Activated T-cell treated with anti-CD3 and anti-CD28 coated beads, Interleukin-2, amount 50 U/mL, for 24 hours (primary cell): ENCODE results near the gene TAF8.
A peak's percentile ranks its signal among the peaks of the same experiment; 100 is the strongest.

Source experiments
- DNase-seq: peaks from one replicate; pipeline ENCODE4 v3.0.0-alpha.2; 2020
- H3K27ac Mint-ChIP-seq: 2 replicates; pipeline ENCODE4 v1.8.0; 2020; ENCODE audit warnings: mild to moderate bottlenecking, mixed read lengths
- H3K27me3 Mint-ChIP-seq: 2 replicates; pipeline ENCODE4 v1.8.0; 2020; ENCODE audit warnings: mixed read lengths
- H3K36me3 Mint-ChIP-seq: 2 replicates; pipeline ENCODE4 v1.8.0; 2020; ENCODE audit warnings: low read depth, mixed read lengths
- H3K4me1 Mint-ChIP-seq: 2 replicates; pipeline ENCODE4 v1.8.0; 2020; ENCODE audit warnings: low read depth, mixed read lengths
- H3K4me3 Mint-ChIP-seq: 2 replicates; pipeline ENCODE4 v1.8.0; 2020; ENCODE audit warnings: mild to moderate bottlenecking, moderate library complexity, mixed read lengths
- H3K9me3 Mint-ChIP-seq: 2 replicates; pipeline ENCODE4 v1.8.0; 2020; ENCODE audit warnings: mixed read lengths

The TAF8 gene

DNA sequence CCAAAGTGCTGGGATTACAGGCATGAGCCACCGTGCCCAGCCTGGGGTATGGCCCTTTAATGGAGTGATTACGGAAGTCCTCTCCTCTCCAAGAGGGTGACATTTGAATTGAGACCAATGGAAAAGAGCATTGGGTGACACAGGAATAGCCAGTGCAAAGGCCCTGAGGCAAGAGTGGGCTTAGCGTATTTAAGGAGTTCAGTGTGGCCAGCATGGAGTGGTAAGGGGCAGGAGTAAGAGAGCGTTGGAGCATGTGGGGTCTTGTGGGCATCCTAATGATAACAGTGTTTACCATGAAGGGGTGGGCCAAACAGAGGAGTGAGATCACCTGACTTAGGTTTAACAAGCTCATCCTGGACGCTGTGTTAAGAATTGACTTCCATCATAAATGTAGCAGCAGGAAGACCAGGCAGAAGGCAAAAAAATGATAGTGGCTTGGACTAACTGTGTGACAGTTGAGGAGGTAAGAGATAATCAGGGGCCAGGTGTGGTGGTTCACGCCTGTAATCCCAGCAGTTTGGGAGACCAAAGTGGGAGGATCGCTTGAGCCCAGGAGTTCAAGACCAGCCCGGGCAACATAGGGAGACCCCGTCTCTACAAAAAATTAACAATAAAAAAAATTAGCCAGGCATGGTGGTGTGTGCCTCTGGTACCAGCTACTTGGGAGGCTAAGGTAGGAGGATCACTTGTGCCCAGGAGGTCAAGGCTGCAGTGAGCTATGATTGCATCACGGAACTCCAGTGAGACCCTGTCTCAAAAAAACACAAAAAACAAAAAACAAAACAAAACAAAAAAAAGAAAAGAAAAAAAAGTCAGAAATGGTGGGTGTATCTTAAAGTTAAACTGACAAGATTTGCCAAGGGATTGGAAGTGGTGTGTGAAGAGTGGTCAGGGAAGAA, 40.7 kb downstream of the TAF8 start:
- peaks cover 7% of the 10 kb centered on the region for H3K36me3 Mint-ChIP-seq
- no peak for DNase-seq
- no peaks in the 10 kb centered on the region for H3K27me3 Mint-ChIP-seq
- no peak overlapping the region for H3K27ac Mint-ChIP-seq
- no peak overlapping the region for H3K4me3 Mint-ChIP-seq
- no peaks in the 10 kb centered on the region for H3K9me3 Mint-ChIP-seq
- H3K4me1 Mint-ChIP-seq, result no peaks in the 10 kb centered on the region

DNA sequence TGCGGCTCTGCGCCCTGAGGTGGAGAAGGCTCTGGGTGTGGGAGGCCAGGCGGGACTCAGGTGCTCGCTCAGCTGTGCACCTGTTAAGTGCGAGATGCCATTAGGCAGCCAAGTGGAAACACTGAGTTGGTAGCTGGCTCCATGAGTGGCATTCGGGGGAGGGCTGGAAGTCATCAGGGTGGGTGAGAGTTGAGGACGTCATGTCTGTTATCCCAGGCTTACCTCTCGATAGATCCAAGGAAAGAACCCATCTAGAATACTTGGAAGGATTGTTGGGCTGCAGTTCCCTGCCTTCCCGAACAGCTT, 41.3 kb downstream of the TAF8 start:
- Mint-ChIP-seq H3K4me3 (no peak overlapping the region), H3K9me3 (no peaks in the 10 kb centered on the region)

DNA sequence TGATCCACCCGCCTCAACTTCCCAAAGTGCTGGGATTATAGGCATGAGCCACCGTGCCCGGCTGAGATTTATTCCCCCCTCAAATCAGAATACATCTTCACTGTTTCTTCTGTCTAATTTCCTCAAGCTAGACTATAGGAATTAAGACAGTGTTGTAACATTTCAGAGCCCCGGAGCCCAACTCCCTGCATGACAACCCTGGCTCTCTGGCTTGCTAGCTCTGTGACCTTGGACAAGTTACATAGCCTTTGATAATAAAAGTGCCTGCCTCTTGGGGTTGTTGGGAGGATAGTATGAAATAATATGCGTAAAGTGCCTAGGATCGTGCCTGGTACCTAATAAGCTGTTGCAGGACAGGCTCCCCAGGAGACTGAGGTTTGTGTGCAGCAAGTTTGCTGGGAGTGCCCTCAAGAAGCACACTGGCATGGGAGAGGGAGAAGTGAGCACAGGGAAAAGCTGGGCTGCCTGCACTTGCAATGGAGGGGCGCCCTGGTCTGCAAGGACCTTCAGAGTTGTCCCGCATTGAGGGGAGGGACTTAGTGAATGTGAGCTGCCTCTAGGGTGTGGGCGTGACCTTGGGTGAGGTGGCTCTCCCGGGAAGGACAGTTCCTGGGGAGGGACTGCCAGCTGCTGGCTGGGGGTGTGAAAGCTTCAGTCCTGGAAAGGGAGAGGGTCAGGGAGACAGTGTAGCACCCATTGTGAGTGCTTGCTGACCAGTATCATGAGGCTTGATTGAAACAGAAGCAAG, 43.4 kb downstream of the TAF8 start:
- peaks cover 17% of the 10 kb centered on the region for H3K4me1 Mint-ChIP-seq
- H3K4me3 Mint-ChIP-seq, result no peak overlapping the region
- no peaks in the 10 kb centered on the region for H3K36me3 Mint-ChIP-seq
- no peaks in the 10 kb centered on the region for H3K9me3 Mint-ChIP-seq
- H3K27ac Mint-ChIP-seq, result no peak overlapping the region
- DNase-seq, result no peak
- no peaks in the 10 kb centered on the region for H3K27me3 Mint-ChIP-seq

More for the DNA sequence above, 41.3 kb downstream of the TAF8 start:
- peaks cover under 1% of the 10 kb centered on the region for H3K36me3 Mint-ChIP-seq
- no peak for DNase-seq
- H3K27ac Mint-ChIP-seq, result no peak overlapping the region
- H3K4me1 Mint-ChIP-seq, result no peaks in the 10 kb centered on the region
- no peaks in the 10 kb centered on the region for H3K27me3 Mint-ChIP-seq

DNA sequence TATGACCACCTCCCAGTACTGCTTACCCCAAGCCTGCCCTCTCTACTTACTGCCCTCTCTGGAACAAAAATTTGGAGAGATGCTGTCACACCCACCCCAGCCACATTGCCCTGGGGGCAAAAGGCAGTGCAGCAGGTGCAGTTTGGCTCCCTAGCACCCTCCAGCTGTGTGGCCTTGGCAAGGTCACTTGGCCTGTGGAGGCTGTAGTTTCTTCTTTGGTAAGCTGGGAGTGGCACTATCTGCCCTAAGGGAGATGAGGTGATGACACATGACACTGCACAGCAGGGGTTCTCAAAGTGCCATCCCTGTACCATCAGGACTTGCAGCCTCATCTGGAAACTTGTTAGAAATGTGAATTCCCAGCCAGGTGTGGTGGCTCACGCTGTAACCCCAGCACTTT, 44.8 kb downstream of the TAF8 start:
- peaks cover 30% of the 10 kb centered on the region for H3K4me1 Mint-ChIP-seq

DNA sequence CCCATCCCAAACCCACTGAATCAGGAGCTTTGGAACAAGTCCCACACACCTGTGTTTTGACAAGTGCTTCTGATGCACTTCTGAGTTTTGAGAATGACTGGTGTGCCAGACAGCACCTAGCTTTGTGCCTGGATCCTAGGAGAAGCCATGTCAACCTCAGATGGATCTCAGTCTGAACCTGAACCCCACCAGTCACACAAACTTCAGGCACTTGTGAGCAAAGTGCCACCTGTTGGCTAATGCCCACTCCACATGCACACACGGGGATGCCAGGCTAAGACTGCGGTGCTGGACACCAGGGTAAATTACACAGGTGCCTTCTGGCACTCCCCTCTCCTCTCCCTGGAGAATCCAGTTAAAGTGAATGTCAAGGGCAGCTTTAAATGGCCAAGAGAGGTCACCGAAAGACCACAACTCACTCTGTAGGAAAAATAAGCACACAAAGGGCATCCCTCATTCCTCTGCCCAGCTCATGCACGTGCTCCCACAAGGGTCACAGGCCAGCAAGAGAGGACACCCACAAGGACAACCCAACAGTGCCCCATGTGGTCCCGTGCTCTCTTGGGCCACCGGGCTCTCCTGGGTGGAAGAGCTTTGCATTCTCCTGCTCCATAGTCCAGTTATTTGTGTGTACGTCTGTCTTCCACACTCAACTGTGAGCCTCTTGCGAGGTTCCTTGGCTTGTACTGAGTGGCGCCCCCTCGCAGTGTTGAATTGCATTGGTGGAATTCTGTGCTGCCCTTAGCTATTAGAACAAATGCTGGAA, 45.6 kb downstream of the TAF8 start:
- Mint-ChIP-seq H3K27ac (no peak overlapping the region), H3K9me3 (no peaks in the 10 kb centered on the region), H3K4me1 (peaks cover 37% of the 10 kb centered on the region), H3K36me3 (no peaks in the 10 kb centered on the region), H3K27me3 (no peaks in the 10 kb centered on the region), H3K4me3 (no peak overlapping the region)
- DNase-seq, result no peak

More for the DNA sequence above, 44.8 kb downstream of the TAF8 start:
- H3K9me3 Mint-ChIP-seq, result no peaks in the 10 kb centered on the region
- no peak overlapping the region for H3K27ac Mint-ChIP-seq
- no peaks in the 10 kb centered on the region for H3K36me3 Mint-ChIP-seq
- no peak for DNase-seq
- H3K27me3 Mint-ChIP-seq, result no peaks in the 10 kb centered on the region
- no peak overlapping the region for H3K4me3 Mint-ChIP-seq

DNA sequence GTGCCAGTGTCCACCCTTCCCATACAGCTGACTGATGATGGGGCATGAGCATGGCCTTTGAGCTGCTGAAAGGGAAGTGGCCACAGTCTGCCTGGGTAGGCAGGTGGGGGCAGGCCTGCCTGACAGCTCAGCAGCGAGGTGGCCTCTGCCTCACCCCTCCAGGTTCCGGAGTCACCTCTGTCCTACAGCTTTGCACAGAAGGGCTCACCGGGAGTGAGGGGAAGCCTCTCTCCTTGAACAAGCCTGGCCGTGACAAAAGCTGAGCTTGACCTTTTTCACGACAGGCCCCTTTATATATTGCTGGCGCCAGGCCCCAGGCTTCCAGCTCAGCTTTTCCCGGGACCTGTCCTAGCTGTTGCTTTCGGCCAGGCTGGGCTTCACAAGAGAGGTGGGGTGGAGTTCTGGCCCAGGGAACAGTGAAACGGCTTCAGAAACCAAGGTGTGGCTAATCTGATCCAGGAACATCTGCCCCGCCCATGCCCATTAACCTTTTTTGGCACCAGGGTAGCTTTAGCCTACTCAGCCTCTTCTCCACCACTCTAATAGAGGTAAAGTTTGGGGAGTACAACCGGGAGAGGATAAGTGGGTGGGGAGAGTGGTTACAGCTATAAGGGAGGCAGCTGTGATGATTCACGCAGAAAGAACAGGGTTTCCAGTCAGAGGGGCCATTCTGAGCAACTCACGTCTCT, 49.2 kb downstream of the TAF8 start:
- Mint-ChIP-seq H3K27ac (peak overlapping the region; percentile 98), H3K4me3 (peak overlapping the region; percentile 60), H3K27me3 (no peaks in the 10 kb centered on the region), H3K9me3 (no peaks in the 10 kb centered on the region), H3K4me1 (peaks cover 57% of the 10 kb centered on the region), H3K36me3 (no peaks in the 10 kb centered on the region)
- DNase-seq, result peak; percentile 40

DNA sequence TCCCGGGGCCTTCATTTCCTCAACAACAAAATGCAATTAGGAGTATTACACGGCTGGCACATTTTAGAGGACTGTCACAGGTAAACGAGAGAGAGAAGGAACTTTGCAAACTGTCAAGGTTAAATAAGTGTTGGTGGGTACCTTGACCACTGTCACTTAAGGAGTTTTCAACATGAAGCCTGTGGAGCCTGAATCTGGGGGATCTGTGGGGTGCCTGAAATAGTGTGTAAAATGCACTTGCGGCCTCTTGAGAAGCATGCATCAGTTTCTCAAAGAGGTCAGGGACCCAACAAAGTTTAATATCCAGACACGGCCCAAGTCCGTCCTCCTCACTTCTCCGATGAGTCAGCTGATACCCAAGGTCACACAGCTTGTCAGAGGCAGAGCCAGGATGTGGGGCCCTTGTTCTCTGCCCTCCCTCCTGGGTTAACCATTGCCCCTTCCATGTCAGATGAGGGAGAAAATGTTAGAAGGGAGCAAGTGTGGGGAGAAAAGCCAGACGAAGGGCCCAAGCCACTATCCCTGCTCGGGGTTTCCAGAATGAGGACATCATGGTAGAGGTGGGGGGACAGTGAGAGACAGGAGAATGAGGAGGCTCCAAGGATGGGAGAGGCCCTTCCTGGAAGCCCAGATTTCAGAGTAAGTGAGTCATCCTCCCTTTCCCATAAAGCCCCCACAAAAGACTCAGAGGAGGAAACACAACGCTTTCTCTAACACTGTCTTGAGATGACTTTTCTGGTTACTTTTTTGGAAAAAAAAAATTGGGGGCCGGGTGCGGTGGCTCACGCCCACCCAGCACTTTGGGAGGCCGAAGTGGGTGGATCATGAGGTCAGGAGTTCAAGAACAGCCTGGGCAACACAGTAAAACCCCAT, 49.9 kb downstream of the TAF8 start:
- Mint-ChIP-seq H3K9me3 (no peaks in the 10 kb centered on the region), H3K27ac (peak overlapping the region; percentile 98), H3K36me3 (no peaks in the 10 kb centered on the region), H3K27me3 (no peaks in the 10 kb centered on the region), H3K4me3 (peak overlapping the region; percentile 60), H3K4me1 (peaks cover 57% of the 10 kb centered on the region)
- DNase-seq, result peak; percentile 56

DNA sequence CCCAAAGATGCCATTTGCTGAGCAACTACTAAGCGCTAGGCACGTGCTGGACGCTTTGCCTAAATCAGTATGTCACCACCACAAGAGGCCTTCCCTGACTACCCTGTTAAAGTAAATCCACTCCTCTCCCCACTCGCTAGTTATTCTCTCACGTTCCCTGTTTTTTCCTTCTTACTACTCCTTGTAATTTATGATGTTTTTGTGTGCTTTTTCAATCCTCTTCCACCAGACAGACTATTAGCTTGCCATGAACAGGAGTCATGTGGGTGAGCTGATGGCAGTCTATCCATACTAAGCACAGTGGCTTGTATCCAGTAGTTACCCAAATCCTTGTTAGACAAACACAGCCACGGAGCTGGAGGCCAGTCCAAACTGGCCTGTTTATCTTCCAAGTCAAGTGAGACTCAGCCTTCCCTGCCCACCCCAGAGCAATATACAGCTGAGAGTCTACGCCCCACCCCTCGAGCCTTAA, 50.9 kb downstream of the TAF8 start:
- Mint-ChIP-seq H3K9me3 (no peaks in the 10 kb centered on the region), H3K27ac (peak overlapping the region; percentile 69), H3K4me3 (no peak overlapping the region), H3K4me1 (peaks cover 57% of the 10 kb centered on the region), H3K36me3 (no peaks in the 10 kb centered on the region), H3K27me3 (peaks cover 3% of the 10 kb centered on the region)
- DNase-seq, result no peak

DNA sequence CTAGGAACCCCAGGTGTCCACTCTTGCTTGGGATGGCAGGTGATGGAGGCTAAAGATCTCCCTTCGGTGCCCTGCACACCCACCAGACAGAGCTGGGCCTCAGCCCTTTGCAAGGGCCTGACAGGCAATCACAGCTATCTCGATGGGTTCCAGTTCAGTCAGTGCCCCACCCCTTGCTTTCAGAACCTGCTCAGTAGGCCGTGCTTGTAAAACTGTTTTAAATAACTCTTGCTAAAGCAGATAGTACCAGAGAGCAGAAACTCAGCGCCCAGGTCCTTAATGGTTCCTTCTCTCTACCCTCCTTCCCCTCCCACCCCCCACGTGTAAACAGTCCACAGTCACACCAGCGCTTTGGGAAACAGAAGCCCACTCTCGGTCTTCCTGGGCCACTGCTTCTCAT, 52.9 kb downstream of the TAF8 start:
- H3K36me3 Mint-ChIP-seq, result no peaks in the 10 kb centered on the region
- peak overlapping the region; percentile 76 for H3K4me3 Mint-ChIP-seq
- peak overlapping the region; percentile 87 for H3K27ac Mint-ChIP-seq
- DNase-seq, result no peak
- peaks cover 46% of the 10 kb centered on the region for H3K4me1 Mint-ChIP-seq
- H3K27me3 Mint-ChIP-seq, result peaks cover 3% of the 10 kb centered on the region
- no peaks in the 10 kb centered on the region for H3K9me3 Mint-ChIP-seq

DNA sequence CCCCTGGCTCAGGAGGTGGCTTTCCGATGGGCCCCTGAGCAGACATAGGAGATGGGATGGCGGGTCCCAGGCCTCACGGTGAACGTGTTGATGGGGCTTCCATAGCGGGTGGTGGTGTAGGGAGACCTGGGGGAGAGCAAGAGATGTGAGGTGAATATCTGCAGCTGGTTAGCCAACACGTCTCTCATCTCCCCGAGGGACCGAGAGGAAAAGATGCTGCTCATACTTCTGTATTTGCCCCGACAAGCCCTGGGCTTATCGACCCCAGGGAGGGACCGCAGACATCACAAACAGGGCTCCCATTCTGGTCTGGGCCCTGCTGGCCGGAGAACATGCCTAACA, 53.4 kb downstream of the TAF8 start:
- peak overlapping the region; percentile 87 for H3K27ac Mint-ChIP-seq
- peak; percentile 40 for DNase-seq
- no peaks in the 10 kb centered on the region for H3K36me3 Mint-ChIP-seq
- H3K27me3 Mint-ChIP-seq, result peaks cover 3% of the 10 kb centered on the region
- H3K9me3 Mint-ChIP-seq, result no peaks in the 10 kb centered on the region
- H3K4me1 Mint-ChIP-seq, result peaks cover 41% of the 10 kb centered on the region
- peak overlapping the region; percentile 76 for H3K4me3 Mint-ChIP-seq

DNA sequence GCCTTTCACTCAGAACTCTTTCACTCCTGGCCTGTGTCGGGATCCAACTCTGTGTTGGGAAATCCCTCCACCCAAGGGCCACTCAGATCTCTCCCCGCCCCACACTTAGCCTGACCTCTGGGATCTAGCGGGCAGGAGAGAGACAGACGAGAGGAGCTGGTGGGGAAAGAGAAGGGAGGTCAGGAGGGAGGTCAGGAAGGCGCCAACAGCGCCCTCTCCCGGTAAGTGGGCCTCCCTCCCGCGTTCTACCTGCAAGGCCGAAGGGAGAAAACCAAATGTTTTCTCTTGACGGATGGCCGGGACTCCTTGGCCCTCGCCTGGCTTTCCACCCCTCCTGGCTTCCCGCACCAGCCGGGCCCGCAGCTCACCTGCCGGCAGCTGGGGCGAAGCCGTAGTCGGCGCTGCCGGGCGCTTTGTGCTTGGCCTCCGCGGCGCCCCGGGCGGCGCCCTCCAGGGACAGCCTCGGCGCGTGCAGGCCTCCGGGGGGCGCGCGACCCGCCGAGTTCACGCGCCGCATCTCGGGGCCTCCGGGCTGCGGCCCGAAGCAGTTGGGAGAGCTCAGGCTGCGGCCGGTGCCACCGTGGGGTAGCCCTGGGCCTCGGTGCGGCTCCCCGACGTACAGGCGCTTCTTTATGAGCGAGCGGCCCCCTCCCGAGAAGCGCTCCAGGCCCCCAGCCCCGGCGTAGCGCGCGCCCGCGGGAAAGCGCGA, 53.9 kb downstream of the TAF8 start:
- Mint-ChIP-seq H3K4me1 (peaks cover 36% of the 10 kb centered on the region), H3K4me3 (peak overlapping the region; percentile 76), H3K27ac (peak overlapping the region; percentile 87), H3K9me3 (no peaks in the 10 kb centered on the region), H3K36me3 (no peaks in the 10 kb centered on the region), H3K27me3 (peaks cover 3% of the 10 kb centered on the region)
- peak; percentile 85 for DNase-seq

DNA sequence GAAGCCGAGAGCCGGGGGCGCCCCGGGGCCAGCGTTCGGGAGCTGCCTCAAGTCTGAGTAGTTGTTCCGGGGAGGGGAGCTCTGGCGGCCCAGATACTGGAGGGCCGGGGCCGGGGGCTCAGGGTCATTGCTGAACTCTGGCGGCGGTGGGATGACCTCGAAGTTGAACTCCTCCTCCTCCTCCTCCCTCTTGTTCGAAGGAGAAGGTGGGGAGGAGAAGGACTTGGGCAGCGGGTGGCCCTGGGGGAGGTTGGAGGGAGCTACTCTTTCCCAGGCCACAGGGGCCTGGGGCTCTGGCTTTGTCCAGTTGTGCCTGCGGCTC, 54.4 kb downstream of the TAF8 start:
- peak overlapping the region; percentile 66 for H3K4me3 Mint-ChIP-seq
- H3K4me1 Mint-ChIP-seq, result peaks cover 31% of the 10 kb centered on the region
- peaks cover 3% of the 10 kb centered on the region for H3K27me3 Mint-ChIP-seq
- no peak for DNase-seq
- H3K27ac Mint-ChIP-seq, result no peak overlapping the region
- H3K36me3 Mint-ChIP-seq, result no peaks in the 10 kb centered on the region
- no peaks in the 10 kb centered on the region for H3K9me3 Mint-ChIP-seq

DNA sequence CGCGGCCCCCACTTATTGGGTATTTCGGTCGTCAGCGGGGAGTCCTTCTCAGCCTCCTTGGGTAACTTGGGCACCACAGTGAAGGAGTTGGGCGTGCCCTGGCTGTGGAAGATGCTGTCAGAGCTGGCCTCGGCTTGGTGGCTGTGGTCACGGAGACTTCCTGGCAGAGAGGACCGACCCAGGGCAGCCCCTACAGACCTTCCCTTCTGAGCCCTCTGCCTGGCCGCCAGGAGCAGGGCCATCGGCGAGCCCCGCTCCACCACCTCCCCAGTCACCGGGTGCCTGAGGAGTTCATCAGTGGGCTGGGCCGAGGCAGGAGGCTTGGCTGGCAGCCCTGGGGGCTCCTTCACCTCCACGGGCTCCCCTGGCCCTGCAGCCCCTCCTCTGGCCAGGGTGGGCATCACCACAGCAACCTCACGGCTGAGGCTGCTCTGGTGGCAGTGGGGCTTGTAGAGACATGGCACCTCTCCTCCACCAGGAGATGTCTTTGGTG, 54.9 kb downstream of the TAF8 start:
- Mint-ChIP-seq H3K36me3 (no peaks in the 10 kb centered on the region), H3K4me1 (peaks cover 26% of the 10 kb centered on the region), H3K4me3 (peak overlapping the region; percentile 66), H3K27me3 (peaks cover 3% of the 10 kb centered on the region), H3K27ac (no peak overlapping the region), H3K9me3 (no peaks in the 10 kb centered on the region)
- DNase-seq, result no peak
